HG03135 (cell line): ENCODE measurements around the gene LRRN4CL.
"Not testable (repeated sequence)": the region's sequence is repeated elsewhere in the genome, so short reads cannot be mapped to it uniquely, and the experiment has no call there.

ENCODE experiments used
- ATAC-seq: cut with Tn5 transposase; IDR thresholded peaks from one replicate; pipeline ENCODE4 v1.9.1; 2021; ENCODE audit warnings: mild to moderate bottlenecking, moderate library complexity; ENCODE audit not compliant: unreplicated experiment

LRRN4CL gene

GRCh38 chr11:62677156-62677555 lies 12.2 kb downstream of the LRRN4CL start:
- ATAC-seq: no peak

GRCh38 chr11:62676698-62677097 lies 12.6 kb downstream of the LRRN4CL start:
- ATAC-seq: no peak

DNA sequence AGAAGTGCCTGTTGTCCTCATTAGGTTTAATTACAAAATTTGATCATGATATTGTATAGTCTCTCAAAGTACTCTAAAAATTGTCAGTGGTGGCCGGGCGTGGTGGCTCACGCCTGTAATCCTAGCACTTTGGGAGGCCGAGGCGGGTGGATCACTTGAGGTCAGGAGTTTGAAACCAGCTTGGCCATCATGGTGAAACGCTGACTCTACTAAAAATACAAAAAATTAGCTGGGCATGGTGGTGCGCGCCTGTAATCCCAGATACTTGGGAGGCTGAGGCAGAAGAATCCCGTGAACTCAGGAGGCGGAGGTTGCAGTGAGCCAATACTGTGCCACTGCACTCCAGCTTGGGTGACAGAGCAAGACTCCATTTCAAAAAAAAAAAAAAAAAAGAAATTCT lies 13.9 kb downstream of the LRRN4CL start:
- ATAC-seq: not testable (repeated sequence)

DNA sequence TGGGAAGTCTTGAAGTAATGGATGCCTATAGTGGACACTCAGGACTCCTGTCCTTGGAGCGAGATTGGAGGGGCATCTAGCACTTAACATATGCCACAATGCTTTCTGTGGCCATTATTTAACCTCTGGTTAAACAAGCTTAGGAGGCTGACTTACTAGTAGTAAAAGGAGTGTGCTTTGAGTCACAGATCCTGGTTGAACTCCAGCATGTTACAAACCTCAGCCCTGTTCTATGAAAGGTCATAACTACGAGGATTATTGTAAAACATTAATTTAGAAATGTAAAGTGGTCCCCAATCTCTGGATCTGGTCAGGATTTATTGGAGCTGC lies 16.2 kb downstream of the LRRN4CL start:
- no peak for ATAC-seq

- peak; percentile 58 for ATAC-seq
Observed at GRCh38 chr11:62671608-62672389, 17.5 kb downstream of the LRRN4CL start, which contains the start of the genes LBHD1 and UQCC3. Gene LBHD1, minus strand, starts transcription at chr11:62672267. Its CDS starts 2,236 bp downstream, at chr11:62670031. Gene UQCC3, plus strand, starts transcription at chr11:62671673. Its CDS starts 73 bp downstream, at chr11:62671746.

GRCh38 chr11:62671236-62671607 lies 18.1 kb downstream of the LRRN4CL start:
- peak; percentile 8 for ATAC-seq

DNA sequence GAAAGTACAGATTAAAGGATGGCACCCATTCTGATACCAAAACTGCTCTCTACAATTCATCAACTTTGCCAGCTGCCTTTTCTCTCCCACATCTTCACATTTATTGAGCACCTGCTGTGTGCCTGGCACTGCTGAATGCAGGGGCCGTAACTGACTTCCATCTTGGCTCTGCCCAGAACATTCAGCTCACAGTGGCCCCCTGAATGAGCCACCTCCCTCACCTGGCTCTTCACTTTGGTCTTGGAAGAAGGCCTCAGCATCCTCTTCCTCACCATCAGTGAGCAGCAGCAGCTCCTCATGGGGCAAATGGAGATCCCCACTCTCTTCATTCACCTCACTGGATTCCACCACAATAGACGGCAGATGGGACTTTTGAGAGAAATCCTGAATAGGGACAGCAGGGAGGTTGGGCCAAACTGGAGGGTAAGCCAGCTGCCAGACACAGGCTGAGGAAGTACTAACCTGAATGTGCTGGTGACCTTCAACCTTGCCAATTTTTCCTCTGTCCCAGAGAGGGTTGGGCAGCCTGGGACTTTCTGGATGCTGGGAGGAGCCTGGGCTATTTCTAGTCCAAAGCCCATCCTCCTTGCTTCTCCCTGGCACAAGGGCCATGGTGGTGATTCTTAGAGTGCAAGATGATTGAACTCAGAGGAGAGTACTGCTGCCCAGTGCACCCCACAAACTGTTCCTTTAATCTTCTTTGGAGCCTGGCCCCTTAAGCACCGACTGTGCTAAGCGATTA lies 19.7 kb downstream of the LRRN4CL start:
- no peak for ATAC-seq

DNA sequence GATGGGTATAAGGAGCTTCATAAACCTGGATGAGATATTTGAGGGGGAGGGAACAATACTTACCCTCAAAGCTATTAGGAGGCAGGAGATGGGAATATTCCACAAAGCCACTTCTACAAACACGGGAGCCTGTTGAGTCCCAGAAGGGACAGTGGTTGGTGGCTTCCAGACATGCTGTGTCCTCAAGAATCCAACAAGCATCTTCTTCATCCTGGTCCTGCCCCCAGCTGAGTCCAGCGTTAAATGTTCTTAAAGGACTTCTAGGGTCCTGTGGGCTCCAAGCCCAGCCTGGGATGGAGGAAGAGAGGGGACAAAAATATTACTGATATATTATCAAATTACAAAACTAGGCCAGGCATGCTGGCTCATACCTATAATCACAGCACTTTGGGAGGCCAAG lies 21.9 kb downstream of the LRRN4CL start:
- ATAC-seq: no peak

GRCh38 chr11:62666259-62666926 lies 22.9 kb downstream of the LRRN4CL start:
- no peak for ATAC-seq

DNA sequence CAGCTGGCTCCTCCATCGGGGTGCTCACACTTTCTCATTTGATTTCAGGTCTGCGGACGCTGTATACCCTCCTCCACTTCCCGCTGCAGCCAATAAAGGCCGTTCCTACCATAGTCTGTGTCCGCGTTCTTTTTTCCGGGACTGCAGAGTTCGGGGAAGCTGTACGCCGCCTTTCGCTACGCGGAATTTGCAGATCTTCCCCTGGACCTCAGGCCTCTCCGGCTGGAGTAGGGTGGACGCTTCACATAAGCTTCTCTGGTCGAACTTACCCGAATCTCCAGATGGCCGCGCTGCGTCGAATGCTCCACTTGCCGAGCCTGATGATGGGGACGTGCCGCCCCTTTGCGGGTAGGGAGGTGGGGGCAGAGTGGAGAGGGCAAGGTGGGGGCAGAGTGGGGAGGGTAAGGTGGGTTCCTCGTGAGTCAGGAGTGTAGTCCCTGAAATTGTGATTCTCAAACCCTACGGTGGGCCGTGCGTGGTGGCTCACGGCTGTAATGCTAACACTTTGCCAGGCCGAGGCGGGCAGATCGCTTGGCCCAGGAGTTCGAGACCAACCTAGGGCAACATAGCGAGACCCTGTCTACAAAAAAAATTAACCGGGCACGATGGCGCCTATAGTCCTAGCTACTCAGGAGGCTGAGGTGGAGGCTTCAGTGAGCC lies 23.6 kb downstream of the LRRN4CL start:
- ATAC-seq: peak; percentile 3

- ATAC-seq: peak; percentile 79
Observed at GRCh38 chr11:62665075-62665598, 24.2 kb downstream of the LRRN4CL start, which contains the start of the genes C11orf98 and CSKMT. Gene C11orf98, minus strand, starts transcription at chr11:62665210. Its CDS starts 41 bp downstream, at chr11:62665169. Gene CSKMT, plus strand, starts transcription at chr11:62665312. Its CDS starts 568 bp downstream, at chr11:62665880.

DNA sequence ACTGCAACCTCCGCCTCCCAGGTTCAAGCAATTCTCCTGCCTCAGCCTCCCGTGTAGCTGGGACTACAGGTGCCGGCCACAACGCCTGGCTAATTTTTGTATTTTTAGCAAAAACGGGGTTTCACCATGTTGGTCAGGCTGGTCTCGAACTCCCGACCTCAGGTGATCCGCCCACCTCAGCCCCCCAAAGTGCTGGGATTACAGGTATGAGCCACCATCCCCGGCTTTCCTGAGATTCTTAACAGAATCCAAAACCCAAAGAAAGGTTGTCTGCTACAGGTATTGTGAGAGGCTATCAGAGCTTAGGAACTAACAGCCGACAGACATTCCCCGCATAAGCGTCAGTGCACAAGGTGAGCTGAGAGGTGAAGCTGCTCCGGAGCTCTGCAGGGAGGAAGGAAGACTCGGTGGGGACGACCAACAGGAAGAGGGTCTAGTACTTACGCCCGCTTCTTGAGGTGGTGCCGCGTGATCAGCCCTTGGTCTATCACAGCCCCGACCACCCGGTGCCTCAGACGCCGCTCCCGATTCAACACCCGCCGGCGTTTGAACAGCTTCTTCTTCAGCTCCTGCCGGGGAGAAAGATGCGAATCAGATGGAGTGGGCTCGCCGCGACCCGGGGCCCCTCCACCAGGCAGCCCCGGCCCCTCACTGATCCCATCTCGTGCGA lies 24.8 kb downstream of the LRRN4CL start:
- peak; percentile 39 for ATAC-seq

DNA sequence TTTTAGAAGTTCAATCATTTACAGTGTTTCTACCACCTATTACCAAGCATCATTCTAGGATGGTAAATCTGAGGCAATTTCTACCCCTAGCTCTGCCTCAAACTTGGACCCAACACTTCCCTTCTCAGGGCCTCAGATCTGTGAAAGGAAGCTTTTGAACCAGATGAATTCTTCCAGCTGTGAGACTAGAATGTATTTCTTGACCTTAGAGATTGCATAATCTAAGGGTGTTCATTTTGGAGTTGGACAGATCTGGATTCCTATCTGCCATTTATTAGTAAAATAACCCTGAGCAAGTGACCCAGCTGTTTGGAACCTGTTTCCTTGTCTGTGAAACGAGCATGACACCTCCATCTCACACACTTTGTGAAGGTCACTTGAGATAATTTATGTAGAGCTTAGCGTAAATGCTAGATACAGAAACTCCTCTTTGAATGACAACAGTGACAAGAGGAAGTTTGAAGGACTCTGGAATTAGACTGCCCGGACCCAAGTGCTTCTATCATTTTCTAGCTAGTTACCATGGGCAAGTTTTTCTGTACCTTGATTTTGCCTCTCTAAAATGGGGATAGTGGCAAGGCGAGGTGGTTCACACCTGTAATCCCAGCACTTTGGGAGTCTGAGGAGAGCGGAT lies 32.4 kb downstream of the LRRN4CL start:
- ATAC-seq: no peak

DNA sequence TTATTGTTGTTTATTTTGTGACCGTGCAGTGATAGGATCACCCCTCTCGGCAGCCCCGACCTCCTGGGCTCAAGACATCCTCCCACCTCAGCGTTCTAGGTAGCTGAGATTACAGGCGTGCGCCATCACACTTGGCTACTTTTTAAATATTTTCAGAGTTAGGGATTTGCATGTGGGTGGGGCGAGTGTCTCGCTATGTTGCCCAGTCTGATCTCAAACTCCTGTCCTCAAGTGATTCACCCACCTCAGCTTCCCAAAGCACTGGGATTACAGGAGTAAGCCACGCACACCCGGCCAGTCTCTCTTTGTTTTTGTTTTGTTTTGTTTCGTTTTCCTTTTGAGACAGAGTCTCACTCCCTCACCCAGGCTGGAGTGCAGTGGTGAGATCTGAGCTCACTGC lies 35.0 kb downstream of the LRRN4CL start:
- no peak for ATAC-seq

GRCh38 chr11:62652161-62653006 lies 36.9 kb downstream of the LRRN4CL start:
- peak; percentile 15 for ATAC-seq

GRCh38 chr11:62650283-62650682 lies 39.0 kb downstream of the LRRN4CL start:
- not testable (repeated sequence) for ATAC-seq

- ATAC-seq: no peak
Observed at GRCh38 chr11:62649486-62649885, 39.8 kb downstream of the LRRN4CL start.

GRCh38 chr11:62648967-62649364 lies 40.4 kb downstream of the LRRN4CL start:
- no peak for ATAC-seq
